Muscle of leg (tissue), 11 donors: ENCODE measurements around the gene SHISA6. TPM values are rescaled to one million over a fixed set of nuclear protein-coding genes. Genes with fewer than 3 reads are reported as not detected.

Experiments used
- DNase-seq: peaks from one replicate; pipeline ENCODE4 v3.0.0; 2013
- H3K27ac ChIP-seq: one replicate; pipeline ENCODE4 v1.5.1; 2013; ENCODE audit warnings: mild to moderate bottlenecking, low read length, control low read depth
- H3K27me3 ChIP-seq: one replicate; pipeline ENCODE4 v1.6.1; 2013; ENCODE audit warnings: low read length; ENCODE audit not compliant: control insufficient read depth, insufficient read depth
- H3K36me3 ChIP-seq: one replicate; pipeline ENCODE4 v1.6.1; 2013; ENCODE audit warnings: low read length; ENCODE audit not compliant: control insufficient read depth, insufficient read depth
- H3K4me1 ChIP-seq: one replicate; pipeline ENCODE4 v1.6.1; 2013; ENCODE audit warnings: low read length; ENCODE audit not compliant: control insufficient read depth, insufficient read depth
- H3K4me3 ChIP-seq: one replicate; pipeline ENCODE4 v1.5.1; 2013; ENCODE audit warnings: low read length, control low read depth
- H3K9me3 ChIP-seq: replicated peaks from 2 replicates; pipeline ENCODE4 v1.6.1; 2013; ENCODE audit warnings: low read depth, low read length; ENCODE audit not compliant: control insufficient read depth
- WGBS: methylation state at CpG from one replicate; pipeline ENCODE4 v1.1.5; 2013; ENCODE audit warnings: missing lambda C conversion rate; ENCODE audit not compliant: insufficient coverage; 5-methylcytosine and 5-hydroxymethylcytosine counted together
- polyA plus RNA-seq, 8 donors: library from polyadenylated mRNA; unstranded; fragments of 120-200 nt; gene quantifications; one replicate each; pipeline versions ENCODE4 v1.2.1 to v1.2.3, GENCODE V29; 2013; ENCODE audit warnings: inconsistent platforms in 1 of 8, low replicate concordance in 1 of 8; ENCODE audit not compliant: insufficient read length in 8 of 8, insufficient read depth in 1 of 8
- total RNA-seq: library from RNA; stranded (reverse); fragments of 120-200 nt; gene quantifications from one replicate; pipeline ENCODE4 v1.2.4, GENCODE V29; 2013

SHISA6 gene
- total and polyA plus RNA-seq, 9 donors, result 3.2 to 19.3 (median 9.9) TPM

DNA sequence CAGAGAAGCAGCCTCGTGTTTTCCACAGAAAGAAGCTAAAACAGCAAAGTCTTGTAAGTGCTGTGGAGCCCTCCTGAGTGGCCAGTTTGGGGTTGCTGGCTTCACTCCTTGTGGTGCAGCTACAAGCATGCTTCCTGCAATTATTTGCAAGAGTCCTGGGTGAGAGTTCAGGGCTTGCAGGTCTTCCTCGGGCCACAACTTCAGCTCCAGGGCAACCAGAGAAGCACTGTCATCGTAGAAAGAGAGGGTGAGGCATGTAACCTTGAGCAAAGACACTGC, 37.9 kb downstream of the SHISA6 start:
- Histone ChIP-seq H3K4me3 (no peak overlapping the region), H3K4me1 (no peaks in the 10 kb centered on the region), H3K27ac (no peak overlapping the region), H3K9me3 (no peaks in the 10 kb centered on the region), H3K27me3 (no peaks in the 10 kb centered on the region), H3K36me3 (peaks cover 3% of the 10 kb centered on the region)
- DNase-seq, result no peak
- 20% methylated on average over 1 of the region's 3 CpGs for WGBS

DNA sequence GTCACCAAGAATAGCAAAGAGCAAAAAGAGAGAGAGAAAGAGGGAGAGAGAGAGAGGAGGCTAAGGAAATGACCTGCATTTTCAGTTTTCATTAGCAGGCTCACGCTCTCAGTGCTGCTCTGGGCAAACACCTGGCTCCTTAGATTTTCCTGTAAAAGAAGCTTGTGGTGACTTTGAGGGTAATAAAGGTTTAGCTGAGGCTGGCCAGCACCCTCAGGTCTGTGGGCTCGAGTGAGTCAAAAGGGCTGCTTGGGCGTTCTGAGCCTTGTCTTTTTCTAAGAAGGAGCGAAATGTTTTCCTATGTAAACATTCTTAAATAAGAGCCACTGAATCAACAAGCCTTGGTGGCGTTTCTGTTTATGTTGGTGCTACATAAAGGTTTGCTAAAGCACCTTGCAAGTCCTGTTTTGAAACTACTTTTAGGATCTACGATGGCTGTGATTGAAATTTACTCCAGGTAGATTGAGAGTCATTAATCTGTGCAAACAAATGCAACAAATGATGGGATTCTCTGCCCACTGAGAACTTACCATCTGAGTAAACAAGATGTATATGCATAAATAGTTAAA, 38.8 kb downstream of the SHISA6 start:
- H3K9me3 ChIP-seq, result no peaks in the 10 kb centered on the region
- no peaks in the 10 kb centered on the region for H3K27me3 ChIP-seq
- H3K4me3 ChIP-seq, result no peak overlapping the region
- H3K27ac ChIP-seq, result no peak overlapping the region
- DNase-seq, result no peak
- 45% methylated on average over 2 of the region's 6 CpGs for WGBS
- peaks cover 3% of the 10 kb centered on the region for H3K36me3 ChIP-seq
- no peaks in the 10 kb centered on the region for H3K4me1 ChIP-seq

DNA sequence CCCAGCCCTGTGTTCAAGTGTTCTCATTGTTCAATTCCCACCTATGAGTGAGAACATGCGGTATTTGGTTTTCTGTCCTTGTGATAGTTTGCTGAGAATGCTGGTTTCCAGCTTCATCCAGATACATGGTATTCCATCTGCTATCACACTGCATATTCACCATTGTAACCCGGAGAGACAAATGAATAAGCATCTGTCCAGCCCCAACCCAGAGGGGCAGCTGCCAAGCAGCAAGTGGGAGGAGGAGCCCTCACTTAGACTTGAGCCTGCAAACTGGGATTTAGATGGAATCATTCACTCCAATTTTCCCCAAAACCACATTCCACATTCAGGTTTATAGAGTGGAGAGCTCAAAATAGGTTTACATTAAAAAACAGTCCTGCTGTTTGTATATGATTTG, 41.6 kb downstream of the SHISA6 start:
- no peaks in the 10 kb centered on the region for H3K9me3 ChIP-seq
- no peak for DNase-seq
- H3K27ac ChIP-seq, result no peak overlapping the region
- H3K27me3 ChIP-seq, result no peaks in the 10 kb centered on the region
- WGBS, result no CpG with 5 or more reads among the region's 2 CpGs
- H3K36me3 ChIP-seq, result peaks cover 3% of the 10 kb centered on the region
- H3K4me3 ChIP-seq, result no peak overlapping the region
- H3K4me1 ChIP-seq, result no peaks in the 10 kb centered on the region

DNA sequence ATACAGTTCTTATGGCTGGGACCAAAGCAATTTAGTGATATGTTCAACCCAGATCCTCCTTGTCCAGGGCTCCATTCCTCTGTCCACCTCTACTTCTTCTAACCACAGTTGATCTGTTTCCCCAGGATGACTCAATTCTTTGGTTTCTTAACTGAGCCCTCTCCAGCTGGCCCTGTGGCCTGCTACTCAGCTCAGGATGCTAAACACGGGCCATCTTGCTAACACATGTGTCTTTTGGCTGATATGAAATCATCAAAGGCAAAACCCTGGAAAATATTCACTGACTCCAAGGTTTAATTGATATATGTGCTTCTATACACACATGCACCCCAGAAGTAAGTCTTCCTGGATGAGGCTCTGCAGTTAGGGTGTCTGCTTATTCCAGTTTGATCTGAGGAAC, 43.8 kb downstream of the SHISA6 start:
- H3K27ac ChIP-seq, result no peak overlapping the region
- no peaks in the 10 kb centered on the region for H3K4me1 ChIP-seq
- WGBS, result no CpG with 5 or more reads among the region's 1 CpG
- H3K36me3 ChIP-seq, result no peaks in the 10 kb centered on the region
- H3K4me3 ChIP-seq, result no peak overlapping the region
- DNase-seq, result no peak
- no peaks in the 10 kb centered on the region for H3K27me3 ChIP-seq
- H3K9me3 ChIP-seq, result no peaks in the 10 kb centered on the region

DNA sequence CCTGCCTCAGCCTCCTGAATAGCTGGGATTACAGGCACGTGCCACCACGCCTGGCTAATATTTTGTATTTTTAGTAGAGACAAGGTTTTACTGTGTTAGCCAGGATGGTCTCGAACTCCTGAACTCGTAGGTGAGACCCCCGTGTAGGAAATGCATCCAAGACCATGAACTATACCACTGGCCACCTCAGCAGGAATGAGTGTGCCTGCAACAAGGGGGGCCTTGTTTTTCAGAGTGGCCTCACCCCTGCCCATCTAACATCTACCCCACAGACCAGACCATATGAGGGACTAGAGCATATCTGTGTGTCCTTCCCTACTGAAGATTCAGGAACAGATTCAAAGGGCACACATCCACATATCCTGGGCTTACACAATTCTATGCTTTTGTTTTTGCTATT, 44.9 kb downstream of the SHISA6 start:
- 80% methylated on average over 1 of the region's 5 CpGs for WGBS
- no peak overlapping the region for H3K4me3 ChIP-seq
- no peaks in the 10 kb centered on the region for H3K36me3 ChIP-seq

DNA sequence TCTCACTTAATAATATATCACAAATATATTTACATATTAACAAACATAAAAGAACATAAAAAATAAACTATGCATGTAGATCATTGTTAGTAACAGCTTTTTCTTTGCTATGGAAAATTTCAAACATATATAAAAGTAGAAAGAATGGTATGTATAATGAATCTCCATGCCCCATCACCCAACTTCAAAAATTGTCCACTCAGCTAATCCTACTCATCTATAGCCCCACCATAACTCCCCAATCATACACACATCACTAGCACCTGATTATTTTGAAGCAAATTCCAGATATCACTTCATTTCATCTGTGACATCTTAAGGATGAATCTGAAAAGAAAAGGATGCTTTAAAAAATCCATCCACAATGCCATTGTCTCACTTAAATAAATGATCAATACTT, 46.8 kb downstream of the SHISA6 start:
- H3K9me3 ChIP-seq, result no peaks in the 10 kb centered on the region
- H3K4me3 ChIP-seq, result no peak overlapping the region
- H3K36me3 ChIP-seq, result no peaks in the 10 kb centered on the region
- H3K27me3 ChIP-seq, result no peaks in the 10 kb centered on the region
- no peak overlapping the region for H3K27ac ChIP-seq
- no peaks in the 10 kb centered on the region for H3K4me1 ChIP-seq
- no peak for DNase-seq

More for the DNA sequence above, 44.9 kb downstream of the SHISA6 start:
- H3K27ac ChIP-seq, result no peak overlapping the region
- no peaks in the 10 kb centered on the region for H3K9me3 ChIP-seq
- H3K27me3 ChIP-seq, result no peaks in the 10 kb centered on the region
- no peak for DNase-seq
- no peaks in the 10 kb centered on the region for H3K4me1 ChIP-seq

DNA sequence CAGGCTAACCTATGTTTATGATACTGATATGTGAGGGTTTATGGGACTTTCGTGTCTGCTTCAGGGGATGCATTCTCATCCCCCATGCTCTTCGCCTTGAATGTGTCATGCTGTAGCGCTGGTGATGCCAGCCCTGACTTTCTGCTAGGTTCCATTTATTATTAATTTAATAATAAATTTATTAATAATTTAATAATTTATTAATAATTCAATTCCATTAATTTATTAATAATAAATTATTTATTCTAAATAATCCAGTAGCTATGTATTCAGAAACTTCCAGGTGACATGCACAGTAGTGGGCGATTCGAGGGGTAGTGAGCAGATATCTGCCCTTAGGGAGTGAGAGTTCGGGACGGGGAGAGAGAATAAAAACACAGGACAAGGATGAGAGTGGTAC, 49.8 kb downstream of the SHISA6 start:
- Histone ChIP-seq H3K4me3 (no peak overlapping the region), H3K9me3 (no peaks in the 10 kb centered on the region), H3K27ac (no peak overlapping the region), H3K27me3 (no peaks in the 10 kb centered on the region), H3K4me1 (no peaks in the 10 kb centered on the region), H3K36me3 (no peaks in the 10 kb centered on the region)
- DNase-seq, result no peak
- WGBS, result 50% methylated on average over 1 of the region's 7 CpGs

DNA sequence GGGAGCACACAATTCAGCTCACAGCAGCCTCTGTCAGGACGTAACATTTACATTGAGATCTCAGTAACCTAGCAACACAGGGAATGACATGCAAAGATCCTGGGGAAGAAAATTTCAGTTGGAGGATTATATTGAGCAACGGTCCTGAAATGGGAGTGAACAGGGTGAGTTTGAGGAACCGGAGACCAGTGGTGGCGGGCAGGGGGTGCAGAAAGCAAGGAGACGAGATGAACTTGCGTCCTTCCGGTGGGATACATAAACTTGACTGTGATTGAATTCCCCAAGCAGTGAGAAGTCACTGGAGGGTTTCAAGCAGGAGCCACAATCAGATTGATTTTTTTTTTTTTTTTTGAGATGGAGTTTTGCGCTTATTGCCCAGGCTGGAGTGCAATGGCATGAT, 51.5 kb downstream of the SHISA6 start:
- no peaks in the 10 kb centered on the region for H3K4me1 ChIP-seq
- H3K9me3 ChIP-seq, result no peaks in the 10 kb centered on the region
- no peaks in the 10 kb centered on the region for H3K27me3 ChIP-seq
- no peak for DNase-seq
- no peak overlapping the region for H3K4me3 ChIP-seq
- H3K27ac ChIP-seq, result no peak overlapping the region
- 94% methylated on average over 6 of the region's 8 CpGs for WGBS
- H3K36me3 ChIP-seq, result no peaks in the 10 kb centered on the region

DNA sequence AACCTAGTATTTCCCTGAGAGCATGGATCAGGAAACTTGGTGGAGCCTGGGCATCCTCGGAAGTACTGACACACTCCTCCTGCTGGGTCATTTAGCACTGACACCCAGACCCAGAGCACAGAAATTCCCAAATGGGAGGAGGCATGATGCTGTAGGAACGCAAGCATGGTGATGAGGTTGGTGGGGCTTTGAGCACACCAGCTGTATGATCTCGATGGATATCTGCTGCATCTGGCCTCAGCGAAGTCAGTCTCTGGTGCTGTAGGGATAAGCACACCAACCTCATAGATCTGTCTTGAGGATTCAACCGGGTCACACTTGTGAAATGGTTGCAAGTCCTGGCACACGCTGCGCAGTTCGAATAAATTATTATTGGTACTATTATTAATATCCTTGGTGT, 52.5 kb downstream of the SHISA6 start:
- Histone ChIP-seq H3K27me3 (no peaks in the 10 kb centered on the region), H3K36me3 (no peaks in the 10 kb centered on the region), H3K27ac (no peak overlapping the region), H3K4me3 (no peak overlapping the region), H3K9me3 (no peaks in the 10 kb centered on the region), H3K4me1 (no peaks in the 10 kb centered on the region)
- no peak for DNase-seq
- 94% methylated on average over 3 of the region's 8 CpGs for WGBS

DNA sequence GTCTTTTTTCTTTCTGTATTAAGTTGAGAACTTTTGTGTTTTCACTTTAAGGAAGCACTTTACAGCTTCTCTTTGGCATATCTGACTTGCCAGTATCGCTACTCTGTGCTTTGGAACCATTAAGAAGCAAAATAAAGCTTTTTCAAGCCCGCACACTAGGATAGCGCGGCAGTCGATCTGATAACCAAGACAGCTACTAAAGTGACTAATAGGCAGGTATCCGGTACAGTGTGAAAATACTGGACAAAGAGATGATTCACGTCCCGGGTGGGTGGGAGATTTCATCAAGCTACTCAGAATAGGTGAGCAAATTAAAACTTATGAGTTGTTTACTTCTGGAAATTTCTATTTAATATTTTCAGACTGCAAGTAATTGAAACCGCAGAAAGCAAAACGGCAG, 53.8 kb downstream of the SHISA6 start:
- Histone ChIP-seq H3K36me3 (no peaks in the 10 kb centered on the region), H3K9me3 (no peaks in the 10 kb centered on the region), H3K27ac (no peak overlapping the region), H3K4me3 (no peak overlapping the region), H3K4me1 (no peaks in the 10 kb centered on the region), H3K27me3 (no peaks in the 10 kb centered on the region)
- no peak for DNase-seq
- WGBS, result 94% methylated on average over 7 of the region's 10 CpGs

DNA sequence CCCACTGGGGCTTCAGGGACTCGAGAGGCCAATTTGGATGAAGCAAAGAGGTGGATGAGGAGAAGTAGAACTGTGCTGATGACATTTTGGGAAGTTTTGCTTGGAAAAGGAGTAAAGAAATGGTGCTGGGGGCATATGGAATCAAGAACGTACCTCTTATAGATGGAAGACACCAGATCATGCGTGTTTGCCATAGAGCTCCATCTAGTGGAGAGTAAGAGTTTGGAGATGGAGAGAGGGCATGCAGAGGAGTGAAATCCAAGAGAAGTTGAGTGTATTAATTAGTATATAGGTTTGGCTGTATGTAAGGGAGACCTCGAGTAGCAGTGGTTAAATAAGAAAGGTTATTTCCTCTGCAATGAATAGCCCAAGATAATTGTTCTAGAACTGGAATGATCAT, 56.0 kb downstream of the SHISA6 start:
- no peaks in the 10 kb centered on the region for H3K27me3 ChIP-seq
- DNase-seq, result no peak

More for the DNA sequence above, 56.0 kb downstream of the SHISA6 start:
- WGBS, result 66% methylated on average over 4 of the region's 4 CpGs
- Histone ChIP-seq H3K4me3 (no peak overlapping the region), H3K27ac (no peak overlapping the region), H3K36me3 (no peaks in the 10 kb centered on the region), H3K4me1 (peaks cover 5% of the 10 kb centered on the region), H3K9me3 (no peaks in the 10 kb centered on the region)
